Measurements from ENCODE around the gene CARMIL1. TPM values are rescaled to one million over a fixed set of nuclear protein-coding genes. Genes with fewer than 3 reads are reported as not detected.

The CARMIL1 gene
- total RNA-seq, result 10 to 100 TPM; 11.9 to 13.7 TPM

DNA sequence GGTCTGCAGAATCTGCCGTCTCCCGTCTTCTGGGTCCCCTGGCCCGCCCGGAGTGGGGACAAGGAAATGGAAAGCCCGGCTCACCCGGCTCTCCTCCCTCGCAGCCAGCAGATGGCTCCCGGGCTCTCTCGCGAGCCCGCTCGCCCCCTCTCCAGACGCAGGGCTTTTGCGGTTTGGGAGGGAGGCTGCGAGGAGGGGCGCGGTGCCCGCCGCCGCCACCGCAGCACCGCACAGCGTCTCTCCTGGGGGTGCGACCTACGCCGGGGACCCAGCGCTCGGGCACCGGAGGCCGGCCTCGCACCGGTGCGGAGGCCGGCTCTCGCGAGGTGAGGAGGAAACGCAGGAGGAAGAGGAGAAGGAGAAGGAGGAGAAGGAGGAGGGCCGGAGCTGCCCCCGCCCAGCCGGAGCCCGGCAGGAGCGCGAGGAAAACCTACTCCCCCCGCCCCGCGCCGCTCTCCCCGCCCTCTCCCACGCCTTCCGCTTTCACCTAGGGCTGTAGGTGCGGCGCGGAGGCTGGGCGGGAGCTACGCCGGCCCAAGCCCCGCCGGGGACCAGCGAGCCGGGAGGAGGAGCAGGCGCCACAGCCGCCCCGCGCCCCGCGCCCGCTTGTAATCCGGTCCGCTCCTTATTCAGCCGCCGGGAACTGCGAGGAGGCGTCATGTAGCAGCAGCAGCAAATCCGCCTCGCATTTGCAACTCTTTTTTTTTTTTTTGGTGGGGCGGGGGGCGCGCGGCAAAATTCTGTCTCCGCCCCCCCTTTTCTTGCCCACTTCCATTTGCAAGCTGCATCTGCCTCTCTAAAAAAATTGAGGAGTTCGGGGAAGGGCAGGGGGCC, at the start of gene CARMIL1:
TSS of gene CARMIL1 (plus strand) at position 461 of the 834 bp plus-strand sequence. CDS start 422 bp downstream, outside the sequence.
- ATAC-seq (peak; percentile 93), DNase-seq (peak; percentile 90 to 95 (median 94))
- Histone ChIP-seq H3K9me3 (no peaks in the 10 kb centered on the region), H3K36me3 (replicated peaks in 1 of 2; ENCODE audit: insufficient read depth in 1 of 2, low read depth in 2 of 2) (no peaks in the 10 kb centered on the region), H3K27ac (peak within 1 kb of the TSS; percentile 45 to 90 (median 86)), H3K4me3 (peak within 1 kb of the TSS; percentile 68 to 82), H3K27me3 (no peaks in the 10 kb centered on the region), H3K4me1 (peaks cover 26% of the 10 kb centered on the region)
- peak; percentile 24 to 79 (median 66) for TF ChIP-seq POLR2A (IDR thresholded peaks at IDR 0.05)
- TF ChIP-seq, protein P1, sequence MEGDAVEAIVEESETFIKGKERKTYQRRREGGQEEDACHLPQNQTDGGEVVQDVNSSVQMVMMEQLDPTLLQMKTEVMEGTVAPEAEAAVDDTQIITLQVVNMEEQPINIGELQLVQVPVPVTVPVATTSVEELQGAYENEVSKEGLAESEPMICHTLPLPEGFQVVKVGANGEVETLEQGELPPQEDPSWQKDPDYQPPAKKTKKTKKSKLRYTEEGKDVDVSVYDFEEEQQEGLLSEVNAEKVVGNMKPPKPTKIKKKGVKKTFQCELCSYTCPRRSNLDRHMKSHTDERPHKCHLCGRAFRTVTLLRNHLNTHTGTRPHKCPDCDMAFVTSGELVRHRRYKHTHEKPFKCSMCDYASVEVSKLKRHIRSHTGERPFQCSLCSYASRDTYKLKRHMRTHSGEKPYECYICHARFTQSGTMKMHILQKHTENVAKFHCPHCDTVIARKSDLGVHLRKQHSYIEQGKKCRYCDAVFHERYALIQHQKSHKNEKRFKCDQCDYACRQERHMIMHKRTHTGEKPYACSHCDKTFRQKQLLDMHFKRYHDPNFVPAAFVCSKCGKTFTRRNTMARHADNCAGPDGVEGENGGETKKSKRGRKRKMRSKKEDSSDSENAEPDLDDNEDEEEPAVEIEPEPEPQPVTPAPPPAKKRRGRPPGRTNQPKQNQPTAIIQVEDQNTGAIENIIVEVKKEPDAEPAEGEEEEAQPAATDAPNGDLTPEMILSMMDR (IDR thresholded peaks at IDR 0.05), result peak; percentile 37 to 78 (median 74)
- intact Hi-C loops (cut with DNase I), result no loop called here
- 0% methylated on average over 48 to 74 of the region's 81 CpGs for whole genome bisulfite sequencing, 2 donors

DNA sequence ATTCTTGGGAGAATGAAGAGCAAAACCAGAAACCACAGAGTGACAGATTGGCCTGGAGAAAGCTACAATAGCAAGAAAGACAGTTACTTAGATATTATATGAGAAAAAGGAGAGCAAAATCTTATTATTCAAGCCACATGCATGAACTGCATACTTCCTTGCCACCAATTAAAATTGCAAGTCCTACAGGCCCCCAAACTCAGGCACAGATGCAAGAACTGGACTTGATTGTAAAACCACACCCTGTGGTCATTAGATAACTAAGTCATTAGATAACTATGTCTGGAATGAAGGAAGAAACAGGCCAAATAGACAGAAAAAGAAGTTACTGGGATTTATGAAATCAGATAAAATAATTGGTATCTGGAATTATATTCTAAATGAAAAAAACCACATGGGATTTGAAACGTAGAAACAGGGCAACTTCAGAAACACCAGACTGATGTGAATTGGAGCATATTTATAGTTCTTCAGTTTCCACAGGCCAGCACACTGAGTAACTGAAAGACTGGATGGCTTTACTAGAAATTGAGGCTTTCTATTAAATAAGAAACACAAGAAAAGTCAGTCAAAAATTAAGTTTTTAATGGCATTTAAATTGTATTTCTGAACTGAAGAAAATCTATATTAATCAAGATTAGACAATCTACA, 49.4 kb upstream of the CARMIL1 start:
- no peak for TF ChIP-seq POLR2A (IDR thresholded peaks at IDR 0.05)
- H3K4me1 ChIP-seq, result peaks cover 12% of the 10 kb centered on the region
- H3K9me3 ChIP-seq, result no peaks in the 10 kb centered on the region
- H3K27ac ChIP-seq, result no peak overlapping the region
- intact Hi-C loops (cut with DNase I), result no loop called here
- H3K4me3 ChIP-seq, result no peak overlapping the region
- H3K27me3 ChIP-seq, result no peaks in the 10 kb centered on the region
- ATAC-seq, result no peak
- no peak for DNase-seq
- no peaks in the 10 kb centered on the region for H3K36me3 ChIP-seq (replicated peaks in 1 of 2; ENCODE audit: insufficient read depth in 1 of 2, low read depth in 2 of 2)
- WGBS, 2 donors, result 55 to 71% methylated on average over 1 of the region's 1 CpG

DNA sequence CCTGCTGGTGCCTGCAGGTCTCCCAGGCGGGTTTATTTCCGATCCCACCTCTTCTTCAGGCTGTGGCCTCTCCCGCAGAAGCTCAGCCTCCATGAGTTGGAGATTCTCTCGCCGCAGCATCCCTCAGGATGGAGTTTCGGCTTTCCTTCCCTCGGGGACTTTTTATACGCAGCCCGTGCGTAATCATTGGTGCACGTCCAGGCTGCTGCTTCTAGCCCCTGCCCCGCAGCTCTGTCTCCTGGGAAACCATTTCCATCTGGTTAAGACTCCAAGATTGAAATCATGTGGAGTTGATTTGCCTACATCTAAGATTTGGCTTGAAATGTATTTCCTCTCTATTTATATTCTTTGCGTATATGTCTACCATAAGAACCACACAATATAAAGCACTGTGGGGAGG, 46.7 kb upstream of the CARMIL1 start:
- no peaks in the 10 kb centered on the region for H3K9me3 ChIP-seq
- intact Hi-C loops (cut with DNase I), result no loop called here
- TF ChIP-seq, protein P1 (IDR thresholded peaks at IDR 0.05), result no peak
- TF ChIP-seq POLR2A (IDR thresholded peaks at IDR 0.05), result no peak
- H3K27ac ChIP-seq, result no peak overlapping the region
- H3K36me3 ChIP-seq (replicated peaks in 1 of 2; ENCODE audit: insufficient read depth in 1 of 2, low read depth in 2 of 2), result no peaks in the 10 kb centered on the region
- peak in 1 of 4 donors; percentile 13 for DNase-seq
- 84 to 89% methylated on average over 13 of the region's 13 CpGs for WGBS, 2 donors
- H3K4me1 ChIP-seq, result no peaks in the 10 kb centered on the region
- no peak for ATAC-seq
- no peaks in the 10 kb centered on the region for H3K27me3 ChIP-seq
- H3K4me3 ChIP-seq, result no peak overlapping the region

DNA sequence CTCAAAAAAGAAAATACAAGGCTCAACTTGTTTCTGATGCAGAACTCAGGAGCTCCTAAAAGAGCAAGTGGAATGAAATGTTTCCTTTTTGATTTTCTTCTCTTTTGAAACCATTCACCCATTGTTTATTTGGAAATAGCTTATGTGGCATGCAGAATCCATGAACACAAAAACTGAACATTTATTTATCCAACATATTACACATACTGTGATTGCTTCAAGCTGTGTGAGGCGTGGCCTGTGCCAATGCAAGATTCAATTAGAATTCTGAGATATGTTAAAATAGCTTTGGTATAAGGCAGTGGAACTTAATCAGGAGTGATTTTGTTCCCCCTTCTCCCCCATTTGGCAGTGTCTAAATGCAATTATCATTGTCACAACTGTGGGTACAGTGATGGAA, 45.9 kb upstream of the CARMIL1 start:
- H3K27me3 ChIP-seq, result no peaks in the 10 kb centered on the region
- no peak overlapping the region for H3K4me3 ChIP-seq
- no peaks in the 10 kb centered on the region for H3K4me1 ChIP-seq
- no peak for DNase-seq
- no peaks in the 10 kb centered on the region for H3K36me3 ChIP-seq (replicated peaks in 1 of 2; ENCODE audit: insufficient read depth in 1 of 2, low read depth in 2 of 2)
- intact Hi-C loops (cut with DNase I), result no loop called here
- H3K9me3 ChIP-seq, result no peaks in the 10 kb centered on the region
- TF ChIP-seq POLR2A (IDR thresholded peaks at IDR 0.05), result no peak
- TF ChIP-seq, protein P1 (IDR thresholded peaks at IDR 0.05), result no peak
- 85 to 100% methylated on average over 1 of the region's 1 CpG for whole genome bisulfite sequencing, 2 donors
- no peak for ATAC-seq
- H3K27ac ChIP-seq, result no peak overlapping the region

DNA sequence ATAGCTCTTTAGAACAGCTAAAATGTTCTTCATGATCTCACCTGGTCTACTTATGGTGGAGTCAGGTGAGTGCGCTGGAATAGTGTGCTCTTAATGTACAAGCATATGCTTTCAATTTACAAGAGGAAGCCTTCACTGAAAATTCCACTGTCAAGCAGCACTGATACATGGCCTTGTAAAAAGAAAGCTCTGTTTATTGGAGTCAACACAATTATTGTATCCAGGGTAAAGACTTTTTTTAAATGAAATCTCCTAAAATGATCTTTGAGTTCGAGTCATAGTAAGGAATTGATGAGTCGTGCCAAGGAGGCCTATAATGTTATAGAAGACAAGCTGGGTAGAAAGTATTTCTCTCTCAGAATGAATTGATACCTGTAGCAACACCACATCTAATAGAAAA, 41.6 kb upstream of the CARMIL1 start:
- Histone ChIP-seq H3K9me3 (no peaks in the 10 kb centered on the region), H3K4me3 (no peak overlapping the region), H3K4me1 (peaks cover 15% of the 10 kb centered on the region), H3K27me3 (no peaks in the 10 kb centered on the region), H3K36me3 (replicated peaks in 1 of 2; ENCODE audit: insufficient read depth in 1 of 2, low read depth in 2 of 2) (no peaks in the 10 kb centered on the region), H3K27ac (no peak overlapping the region)
- TF ChIP-seq, protein P1 (IDR thresholded peaks at IDR 0.05), result no peak
- TF ChIP-seq POLR2A (IDR thresholded peaks at IDR 0.05), result no peak
- intact Hi-C loops (cut with DNase I), result no loop called here
- 83 to 84% methylated on average over 3 of the region's 3 CpGs for WGBS, 2 donors
- ATAC-seq (no peak), DNase-seq (no peak)
